IPS-18c (cell line): ENCODE measurements around the gene SEC24B.

ENCODE experiments used
- H3K4me3 ChIP-seq: 2 replicates; pipeline ENCODE4 v1.7.0; 2013; ENCODE audit warnings: low read depth, mild to moderate bottlenecking, low read length, moderate library complexity; ENCODE audit not compliant: insufficient read depth
- H3K9me3 ChIP-seq: one replicate; pipeline ENCODE4 v1.6.1; 2013; ENCODE audit warnings: mild to moderate bottlenecking, low read length, moderate library complexity; ENCODE audit not compliant: control insufficient read depth, insufficient read depth

The SEC24B gene

GRCh38 chr4:109589605-109590004, 156.0 kb downstream of the SEC24B start:
- Histone ChIP-seq H3K9me3 (no peaks in the 10 kb centered on the region), H3K4me3 (no peak overlapping the region)
